Panc1 (cell line): ENCODE data around the gene GUCY1A1. TPM values are rescaled to one million over a fixed set of nuclear protein-coding genes. Genes with fewer than 3 reads are reported as not detected.

Experiments used
- ATAC-seq: fragments of 200-7000 bp; cut with Tn5 transposase; 2 replicates; pipeline ENCODE4 v1.9.1; 2020; ENCODE audit warnings: mild to moderate bottlenecking, moderate library complexity
- BruUV-seq: library from RNA; stranded (reverse); fragments of 400-500 nt; replicated peaks from 2 replicates; lab custom pipeline; 2021; lab: Mats Ljungman, UMichigan
- CTCF ChIA-PET: fragments of 300-600 bp; sonication (Branson Sonifier 250); formaldehyde crosslinking; loops from one replicate; lab custom pipeline; 2022; ENCODE audit warnings: antibody characterized with exemption; lab: Charles Lee
- POLR2A ChIA-PET: fragments of 300-600 bp; sonication (Branson Sonifier 250); formaldehyde crosslinking; loops from one replicate; lab custom pipeline; 2022; ENCODE audit warnings: antibody characterized with exemption; lab: Charles Lee
- DNase-seq: peaks from one replicate; pipeline ENCODE4 v3.0.0-alpha.2; 2010; ENCODE audit warnings: low read depth, low spot score
- H3K27ac ChIP-seq: 2 replicates; pipeline ENCODE4 v1.5.1; 2011; ENCODE audit warnings: mild to moderate bottlenecking, low read length, inconsistent platforms
- H3K27me3 ChIP-seq: fragments of 200-500 bp; sonication (Bioruptor generic); 2 replicates; pipeline ENCODE4 v1.6.0; 2014; ENCODE audit warnings: low read length, inconsistent platforms; ENCODE audit not compliant: control insufficient read depth, insufficient read depth
- H3K36me3 ChIP-seq: fragments of 200-500 bp; sonication (Bioruptor generic); 2 replicates; pipeline ENCODE4 v1.5.1; 2014; ENCODE audit warnings: inconsistent platforms, mild to moderate bottlenecking, low read length, moderate library complexity; ENCODE audit not compliant: control insufficient read depth, insufficient read depth
- H3K4me1 ChIP-seq: 2 replicates; pipeline ENCODE4 v1.5.1; 2011; ENCODE audit warnings: inconsistent platforms, mild to moderate bottlenecking, low read length, moderate library complexity; ENCODE audit not compliant: control insufficient read depth, insufficient read depth
- H3K4me3 ChIP-seq, 2 experiments: 2 replicates each; pipeline ENCODE4 v1.5.1; 2011 to 2012; ENCODE audit warnings: low read depth in 2 of 2, low read length in 2 of 2, mild to moderate bottlenecking in 2 of 2, inconsistent platforms in 1 of 2, moderate library complexity in 1 of 2
- H3K9me3 ChIP-seq: fragments of 200-500 bp; sonication (Bioruptor generic); 2 replicates; pipeline ENCODE4 v1.5.1; 2014; ENCODE audit warnings: low read depth, mild to moderate bottlenecking, inconsistent platforms, low read length, moderate library complexity; ENCODE audit not compliant: control insufficient read depth, insufficient read depth
- CTCF ChIP-seq: fragments of 450-650 bp; IDR thresholded peaks from 2 replicates; pipeline ENCODE4 v1.5.1; 2017; ENCODE audit warnings: mild to moderate bottlenecking
- POLR2AphosphoS5 ChIP-seq: IDR thresholded peaks from 2 replicates; pipeline ENCODE4 v1.6.1; 2012; ENCODE audit warnings: mild to moderate bottlenecking, low read depth, low read length, moderate library complexity
- REST ChIP-seq, 2 experiments: IDR thresholded peaks; 2 replicates each; pipeline ENCODE4 v1.6.1; 2011 to 2012; ENCODE audit warnings: low read depth in 2 of 2, control low read depth in 1 of 2, low read length in 1 of 2, mild to moderate bottlenecking in 1 of 2, moderate library complexity in 1 of 2; ENCODE audit not compliant: insufficient read depth in 1 of 2
- in situ Hi-C: cut with HindIII; loops from 2 replicates; pipeline ENCODE4 v1.10.0; 2016; ENCODE audit warnings: low sequenced_read_pairs, low pct_unique_long_range_greater_than_20kb
- intact Hi-C: fragments of 100-400 bp; cut with micrococcal nuclease; formaldehyde crosslinking; loops from one replicate; pipeline ENCODE4 v1.10.0; 2022; ENCODE audit not compliant: unreplicated experiment
- total RNA-seq: library from RNA; stranded (reverse); gene quantifications from one replicate; pipeline ENCODE4 v1.2.1, GENCODE V29; 2021; ENCODE audit not compliant: unreplicated experiment

GUCY1A1 gene
- total RNA-seq, 1 experiment from 2014 or later = 0.57 TPM

DNA sequence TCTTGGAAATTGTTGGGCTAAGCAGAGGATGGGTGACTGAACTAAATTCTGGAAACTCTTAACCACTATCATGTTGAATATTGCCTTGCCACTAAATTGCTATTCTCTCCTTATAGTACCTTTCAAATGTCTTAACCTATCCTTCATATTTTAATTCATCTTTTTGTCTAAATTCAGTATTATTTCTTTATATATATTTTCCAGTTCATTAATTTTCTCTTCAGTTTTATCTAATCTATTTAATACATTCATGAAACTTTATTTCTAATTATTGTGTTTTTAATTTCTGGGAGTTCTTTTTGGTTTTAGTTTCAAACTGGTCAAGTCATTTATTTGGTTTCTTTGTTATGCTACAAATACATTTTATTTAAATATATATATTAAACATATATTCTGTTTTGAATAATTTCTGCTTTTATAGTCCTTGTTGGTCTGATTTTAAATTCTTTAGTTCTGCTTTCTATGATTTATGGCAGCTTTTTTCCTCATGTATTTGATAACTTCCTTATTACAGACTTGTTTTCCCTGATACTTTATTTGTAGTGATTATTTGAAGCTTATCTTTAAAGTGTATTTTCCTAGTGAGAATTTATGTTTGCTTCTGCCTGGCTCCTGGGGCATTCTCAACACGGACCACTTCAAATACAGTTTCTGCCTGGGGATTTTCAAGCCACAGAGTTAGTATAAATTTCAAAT is 8.5 kb upstream of the GUCY1A1 start:
- no peaks in the 10 kb centered on the region for H3K36me3 ChIP-seq
- no peak for ATAC-seq
- intact Hi-C loops = no loop called here
- H3K27ac ChIP-seq = no peak overlapping the region
- H3K4me3 ChIP-seq = no peak overlapping the region
- H3K4me1 ChIP-seq = no peaks in the 10 kb centered on the region
- no TSS peak for BruUV-seq
- no peaks in the 10 kb centered on the region for H3K27me3 ChIP-seq
- in situ Hi-C loops = no loop called here
- ChIA-PET POLR2A (no interaction called here), CTCF (no interaction called here)
- H3K9me3 ChIP-seq = no peaks in the 10 kb centered on the region
- no peak for TF ChIP-seq POLR2AphosphoS5
- no peak for TF ChIP-seq CTCF
- no peak for TF ChIP-seq REST (IDR thresholded peaks at IDR 0.05; ENCODE audit: insufficient read depth in 1 of 2, low read depth in 2 of 2, low read length in 1 of 2)
- DNase-seq = no peak

- no peak overlapping the region for H3K4me3 ChIP-seq
- intact Hi-C loops (no loop called here), in situ Hi-C loops (no loop called here)
- TF ChIP-seq REST (IDR thresholded peaks at IDR 0.05; ENCODE audit: insufficient read depth in 1 of 2, low read depth in 2 of 2, low read length in 1 of 2) (no peak), CTCF (no peak)
- ChIA-PET POLR2A (no interaction called here), CTCF (no interaction called here)
- ATAC-seq = no peak
- H3K9me3 ChIP-seq = no peaks in the 10 kb centered on the region
- no peaks in the 10 kb centered on the region for H3K4me1 ChIP-seq
- H3K36me3 ChIP-seq = no peaks in the 10 kb centered on the region
- no TSS peak for BruUV-seq
- no peak for DNase-seq
- no peaks in the 10 kb centered on the region for H3K27me3 ChIP-seq
- no peak overlapping the region for H3K27ac ChIP-seq
Observed at GRCh38 chr4:155658681-155659064, 8.0 kb upstream of the GUCY1A1 start.
